Ishikawa (cell line): ENCODE measurements around the gene TMPRSS6.

Experiments
- CEBPB ChIP-seq: IDR thresholded peaks from 2 replicates; pipeline ENCODE4 v1.6.1; 2012
- CREB1 ChIP-seq: IDR thresholded peaks from 2 replicates; pipeline ENCODE4 v1.6.1; 2012; ENCODE audit warnings: low read depth
- EGR1 ChIP-seq: IDR thresholded peaks from 2 replicates; pipeline ENCODE4 v1.6.1; 2012
- EP300 ChIP-seq: IDR thresholded peaks from 2 replicates; pipeline ENCODE4 v1.6.1; 2012; ENCODE audit warnings: borderline replicate concordance
- FOXM1 ChIP-seq: IDR thresholded peaks from 2 replicates; pipeline ENCODE4 v1.6.1; 2012; ENCODE audit warnings: low read depth, borderline replicate concordance
- MAX ChIP-seq: IDR thresholded peaks from 2 replicates; pipeline ENCODE4 v1.6.1; 2012
- NFIC ChIP-seq: IDR thresholded peaks from 2 replicates; pipeline ENCODE4 v1.6.1; 2012
- RAD21 ChIP-seq: IDR thresholded peaks from 2 replicates; pipeline ENCODE4 v1.6.1; 2012; ENCODE audit warnings: low read depth
- TAF1 ChIP-seq: IDR thresholded peaks from 2 replicates; pipeline ENCODE4 v1.6.1; 2012; ENCODE audit warnings: low read depth, mild to moderate bottlenecking
- TCF12 ChIP-seq: IDR thresholded peaks from 2 replicates; pipeline ENCODE4 v1.6.1; 2012; ENCODE audit warnings: low read depth
- TEAD4 ChIP-seq: IDR thresholded peaks from 2 replicates; pipeline ENCODE4 v1.6.1; 2012
- YY1 ChIP-seq: IDR thresholded peaks from 2 replicates; pipeline ENCODE4 v1.6.1; 2012; ENCODE audit warnings: low read depth
- ZBTB7A ChIP-seq: IDR thresholded peaks from 2 replicates; pipeline ENCODE4 v1.6.1; 2012; ENCODE audit warnings: low read depth
- TF ChIP-seq, protein P1 (sequence below): IDR thresholded peaks from 2 replicates; pipeline ENCODE4 v1.6.1; 2012; ENCODE audit warnings: low read depth, mild to moderate bottlenecking
- TF ChIP-seq, protein P2 (sequence below): IDR thresholded peaks from 2 replicates; pipeline ENCODE4 v1.6.1; 2012

The TMPRSS6 gene

DNA sequence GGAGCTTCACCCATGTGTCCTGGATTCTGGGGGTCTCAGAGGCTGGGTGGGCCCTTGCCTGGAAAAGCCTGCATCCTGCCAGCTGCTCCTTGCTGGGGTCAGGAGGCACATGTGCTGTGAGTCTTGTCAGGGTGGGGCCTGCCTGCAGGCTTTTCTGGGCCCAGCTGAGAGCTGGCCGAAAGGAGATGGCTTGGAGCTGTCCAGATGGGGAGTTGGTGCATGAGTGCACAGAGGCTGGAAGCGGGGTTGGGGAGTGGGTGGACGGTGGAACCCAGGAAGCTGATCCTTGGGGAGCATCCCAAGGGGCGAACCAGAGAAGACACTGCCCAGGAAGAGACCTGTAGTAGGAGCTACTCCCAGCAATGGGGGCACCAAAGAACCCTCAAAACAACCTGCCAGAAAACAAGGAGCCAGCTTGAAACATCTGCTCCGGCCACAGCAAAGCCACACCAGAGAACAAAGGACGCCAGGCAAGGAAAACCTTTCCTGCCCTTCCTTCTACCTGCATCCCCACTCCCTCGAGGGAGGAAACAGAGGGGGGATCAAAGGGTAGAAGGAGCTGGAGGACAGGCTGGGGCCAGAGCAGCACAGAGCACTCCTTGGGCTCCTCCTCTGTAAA, 66.2 kb downstream of the TMPRSS6 start:
- TF ChIP-seq EP300 (no peak), ZBTB7A (no peak), TAF1 (no peak), EGR1 (no peak), CEBPB (no peak), MAX (no peak), FOXM1 (no peak), TEAD4 (no peak), RAD21 (no peak), CREB1 (no peak), TCF12 (no peak), NFIC (no peak), YY1 (no peak)
- TF ChIP-seq, protein P1, sequence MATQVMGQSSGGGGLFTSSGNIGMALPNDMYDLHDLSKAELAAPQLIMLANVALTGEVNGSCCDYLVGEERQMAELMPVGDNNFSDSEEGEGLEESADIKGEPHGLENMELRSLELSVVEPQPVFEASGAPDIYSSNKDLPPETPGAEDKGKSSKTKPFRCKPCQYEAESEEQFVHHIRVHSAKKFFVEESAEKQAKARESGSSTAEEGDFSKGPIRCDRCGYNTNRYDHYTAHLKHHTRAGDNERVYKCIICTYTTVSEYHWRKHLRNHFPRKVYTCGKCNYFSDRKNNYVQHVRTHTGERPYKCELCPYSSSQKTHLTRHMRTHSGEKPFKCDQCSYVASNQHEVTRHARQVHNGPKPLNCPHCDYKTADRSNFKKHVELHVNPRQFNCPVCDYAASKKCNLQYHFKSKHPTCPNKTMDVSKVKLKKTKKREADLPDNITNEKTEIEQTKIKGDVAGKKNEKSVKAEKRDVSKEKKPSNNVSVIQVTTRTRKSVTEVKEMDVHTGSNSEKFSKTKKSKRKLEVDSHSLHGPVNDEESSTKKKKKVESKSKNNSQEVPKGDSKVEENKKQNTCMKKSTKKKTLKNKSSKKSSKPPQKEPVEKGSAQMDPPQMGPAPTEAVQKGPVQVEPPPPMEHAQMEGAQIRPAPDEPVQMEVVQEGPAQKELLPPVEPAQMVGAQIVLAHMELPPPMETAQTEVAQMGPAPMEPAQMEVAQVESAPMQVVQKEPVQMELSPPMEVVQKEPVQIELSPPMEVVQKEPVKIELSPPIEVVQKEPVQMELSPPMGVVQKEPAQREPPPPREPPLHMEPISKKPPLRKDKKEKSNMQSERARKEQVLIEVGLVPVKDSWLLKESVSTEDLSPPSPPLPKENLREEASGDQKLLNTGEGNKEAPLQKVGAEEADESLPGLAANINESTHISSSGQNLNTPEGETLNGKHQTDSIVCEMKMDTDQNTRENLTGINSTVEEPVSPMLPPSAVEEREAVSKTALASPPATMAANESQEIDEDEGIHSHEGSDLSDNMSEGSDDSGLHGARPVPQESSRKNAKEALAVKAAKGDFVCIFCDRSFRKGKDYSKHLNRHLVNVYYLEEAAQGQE = no peak
- TF ChIP-seq, protein P2, sequence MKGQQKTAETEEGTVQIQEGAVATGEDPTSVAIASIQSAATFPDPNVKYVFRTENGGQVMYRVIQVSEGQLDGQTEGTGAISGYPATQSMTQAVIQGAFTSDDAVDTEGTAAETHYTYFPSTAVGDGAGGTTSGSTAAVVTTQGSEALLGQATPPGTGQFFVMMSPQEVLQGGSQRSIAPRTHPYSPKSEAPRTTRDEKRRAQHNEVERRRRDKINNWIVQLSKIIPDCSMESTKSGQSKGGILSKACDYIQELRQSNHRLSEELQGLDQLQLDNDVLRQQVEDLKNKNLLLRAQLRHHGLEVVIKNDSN = no peak

DNA sequence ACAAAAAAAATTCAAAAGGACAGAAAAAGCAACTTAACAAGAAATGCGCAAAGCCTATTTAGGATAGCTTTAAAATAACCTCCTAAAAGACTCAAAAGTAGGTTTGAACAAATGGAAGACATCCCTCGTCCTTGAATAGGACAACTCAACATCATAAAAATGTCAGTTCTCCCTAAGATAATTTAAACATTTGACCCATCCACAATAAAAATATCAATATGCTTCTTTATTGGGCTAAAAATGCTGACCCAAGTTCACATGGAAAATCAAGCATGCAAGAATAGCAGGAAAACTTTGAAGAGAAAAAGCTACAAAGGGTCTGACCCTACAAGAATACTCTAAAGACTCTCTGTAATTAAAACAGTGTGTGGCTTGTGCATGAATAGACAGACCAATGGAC, 70.0 kb downstream of the TMPRSS6 start:
- TF ChIP-seq RAD21 (no peak), FOXM1 (no peak), NFIC (no peak), YY1 (no peak), TEAD4 (no peak), ZBTB7A (no peak), MAX (no peak), EGR1 (no peak), EP300 (no peak), CEBPB (no peak), TCF12 (no peak), TAF1 (no peak), CREB1 (no peak)
- TF ChIP-seq, protein P2 = no peak
- TF ChIP-seq, protein P1 = no peak

GRCh38 chr22:37037669-37038068, 71.8 kb downstream of the TMPRSS6 start:
- TF ChIP-seq TEAD4 = no peak
- no peak for TF ChIP-seq MAX
- no peak for TF ChIP-seq FOXM1

GRCh38 chr22:37036655-37037377, 72.7 kb downstream of the TMPRSS6 start:
- no peak for TF ChIP-seq YY1

DNA sequence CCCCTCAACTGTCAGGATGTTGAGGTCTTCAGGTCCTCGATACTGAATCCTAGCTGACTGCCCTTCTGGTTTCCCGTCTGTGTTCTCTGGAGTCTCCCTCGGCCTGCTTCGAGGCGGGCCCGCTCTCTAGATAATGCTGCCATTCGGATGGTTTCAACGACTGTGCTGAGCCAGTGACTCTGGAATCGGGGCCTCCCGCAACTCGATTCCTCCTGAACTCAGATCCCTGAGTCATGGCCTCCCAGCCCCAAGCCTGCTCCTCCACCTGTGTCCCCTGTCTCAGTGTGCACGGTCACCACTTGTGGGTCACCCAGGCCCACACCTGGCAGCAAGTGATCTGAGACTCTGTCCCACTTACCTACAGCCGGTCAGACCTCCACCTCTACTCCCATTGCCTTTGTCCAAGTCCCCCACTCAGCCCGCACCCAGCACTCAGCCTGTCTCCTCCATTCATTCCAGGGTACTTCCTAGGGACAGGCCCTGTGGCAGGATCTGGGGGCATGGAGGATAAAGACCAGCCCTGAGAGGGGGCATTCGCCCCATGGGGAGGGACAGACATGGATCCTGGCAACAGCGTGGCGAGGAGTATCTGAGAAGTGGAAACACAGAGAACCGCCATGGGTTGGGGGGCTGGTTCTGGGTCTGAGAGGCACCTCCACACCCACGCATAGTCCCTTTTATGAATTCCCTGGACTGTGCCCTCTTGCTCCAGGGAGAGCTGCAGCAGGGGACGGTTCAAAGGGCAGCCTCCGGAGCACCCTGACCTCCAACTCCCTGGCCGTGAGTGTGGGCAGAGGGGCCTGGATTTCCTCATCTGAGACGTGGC, 75.7 kb downstream of the TMPRSS6 start:
- TF ChIP-seq MAX = no peak
- no peak for TF ChIP-seq CEBPB
- TF ChIP-seq NFIC = no peak
- TF ChIP-seq TAF1 = no peak
- TF ChIP-seq FOXM1 = no peak
- TF ChIP-seq TCF12 = no peak
- no peak for TF ChIP-seq RAD21
- no peak for TF ChIP-seq EP300
- TF ChIP-seq, protein P1 = no peak
- TF ChIP-seq EGR1 = no peak
